GM12865 (cell line): ENCODE measurements around the gene HMGCS1.

ENCODE experiments used
- DNase-seq: peaks from one replicate; pipeline ENCODE4 v3.0.0; 2010; ENCODE audit warnings: low read depth
- H3K4me3 ChIP-seq: 2 replicates; pipeline ENCODE4 v1.5.1; 2011; ENCODE audit warnings: mild to moderate bottlenecking, low read depth, low read length, control low read depth
- CTCF ChIP-seq: IDR thresholded peaks from 2 replicates; pipeline ENCODE4 v1.5.1; 2011; ENCODE audit warnings: low read length, control low read depth, low read depth, inconsistent platforms; ENCODE audit not compliant: insufficient read depth; ENCODE audit errors: missing control alignments

The HMGCS1 gene

DNA sequence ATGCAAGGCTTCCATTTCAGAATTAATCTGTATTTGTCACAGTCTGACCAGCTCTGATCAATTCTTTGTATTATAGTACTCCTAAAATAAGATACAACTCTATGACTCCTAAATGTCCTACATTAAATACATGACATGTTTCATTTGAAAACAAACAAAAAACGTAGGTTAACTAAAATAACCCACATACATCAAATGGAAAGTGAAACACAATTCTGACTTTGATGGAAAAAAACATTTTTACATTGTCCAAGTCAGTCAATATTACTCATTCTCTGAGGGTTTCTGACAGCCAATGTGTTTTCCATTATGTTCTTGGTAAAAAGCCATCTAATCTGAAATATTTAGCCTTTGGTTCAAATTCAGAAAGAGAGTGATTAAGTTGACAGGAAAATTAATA is 8.7 kb downstream of the HMGCS1 start:
- peak; percentile 47 for DNase-seq
- TF ChIP-seq CTCF: no peak
- H3K4me3 ChIP-seq: no peak overlapping the region; the same call in 1 of the 2 replicates

DNA sequence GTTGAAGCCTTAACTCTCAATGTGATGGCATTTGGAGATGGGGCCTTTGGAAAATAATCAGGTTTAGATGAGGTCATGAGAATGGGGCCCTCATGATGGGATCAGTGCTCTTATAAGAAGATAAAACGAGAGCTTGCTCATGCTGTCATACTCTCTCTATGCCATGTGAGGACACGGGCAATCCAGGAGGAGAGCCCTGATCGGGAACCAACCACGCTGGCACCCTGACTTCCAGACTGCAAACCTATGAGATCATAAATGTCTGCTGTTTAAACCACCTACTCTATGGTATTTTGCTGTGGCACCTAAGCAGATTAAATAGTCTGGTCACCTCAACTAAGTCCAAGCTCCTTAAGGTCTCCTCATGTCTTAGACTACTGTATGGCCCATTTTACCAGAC is 10.0 kb downstream of the HMGCS1 start:
- no peak for TF ChIP-seq CTCF
- no peak for DNase-seq
- H3K4me3 ChIP-seq: no peak overlapping the region

- H3K4me3 ChIP-seq: no peak overlapping the region
- DNase-seq: no peak
- no peak for TF ChIP-seq CTCF
Measured at GRCh38 chr5:43302481-43302880, 10.7 kb downstream of the HMGCS1 start.

- no peak overlapping the region for H3K4me3 ChIP-seq
- DNase-seq: no peak
- no peak for TF ChIP-seq CTCF
Measured at GRCh38 chr5:43301653-43302091, 11.5 kb downstream of the HMGCS1 start.

GRCh38 chr5:43300112-43300511 is 13.1 kb downstream of the HMGCS1 start:
- no peak overlapping the region for H3K4me3 ChIP-seq
- no peak for TF ChIP-seq CTCF
- no peak for DNase-seq

DNA sequence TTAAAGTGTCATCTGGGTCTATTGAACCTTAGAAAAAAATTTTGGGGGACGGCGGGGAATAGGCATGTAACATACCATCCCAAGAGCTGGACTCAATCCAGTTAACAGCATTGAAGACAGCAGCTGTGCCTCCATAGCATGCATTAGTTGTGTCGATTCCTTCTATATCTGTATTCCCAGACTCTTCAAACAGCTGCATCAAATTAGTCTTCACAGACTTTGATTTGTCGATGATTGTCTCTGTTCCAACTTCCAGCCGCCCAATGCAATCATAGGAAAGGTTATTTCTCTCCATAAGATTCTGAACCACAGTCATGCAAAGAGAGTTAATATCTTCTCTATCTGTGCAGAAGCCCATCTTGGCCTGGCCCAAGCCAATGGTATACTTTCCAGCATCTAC is 14.8 kb downstream of the HMGCS1 start:
- DNase-seq: no peak
- TF ChIP-seq CTCF: no peak
- no peak overlapping the region for H3K4me3 ChIP-seq

GRCh38 chr5:43296835-43297234 is 16.4 kb downstream of the HMGCS1 start:
- no peak overlapping the region for H3K4me3 ChIP-seq
- no peak for DNase-seq
- TF ChIP-seq CTCF: no peak
